HG02588 (cell line): ENCODE measurements around the gene C19orf25.

Experiments used
- ATAC-seq: cut with Tn5 transposase; IDR thresholded peaks from one replicate; pipeline ENCODE4 v1.9.1; 2021; ENCODE audit warnings: mild to moderate bottlenecking, moderate library complexity; ENCODE audit not compliant: unreplicated experiment

Gene C19orf25

DNA sequence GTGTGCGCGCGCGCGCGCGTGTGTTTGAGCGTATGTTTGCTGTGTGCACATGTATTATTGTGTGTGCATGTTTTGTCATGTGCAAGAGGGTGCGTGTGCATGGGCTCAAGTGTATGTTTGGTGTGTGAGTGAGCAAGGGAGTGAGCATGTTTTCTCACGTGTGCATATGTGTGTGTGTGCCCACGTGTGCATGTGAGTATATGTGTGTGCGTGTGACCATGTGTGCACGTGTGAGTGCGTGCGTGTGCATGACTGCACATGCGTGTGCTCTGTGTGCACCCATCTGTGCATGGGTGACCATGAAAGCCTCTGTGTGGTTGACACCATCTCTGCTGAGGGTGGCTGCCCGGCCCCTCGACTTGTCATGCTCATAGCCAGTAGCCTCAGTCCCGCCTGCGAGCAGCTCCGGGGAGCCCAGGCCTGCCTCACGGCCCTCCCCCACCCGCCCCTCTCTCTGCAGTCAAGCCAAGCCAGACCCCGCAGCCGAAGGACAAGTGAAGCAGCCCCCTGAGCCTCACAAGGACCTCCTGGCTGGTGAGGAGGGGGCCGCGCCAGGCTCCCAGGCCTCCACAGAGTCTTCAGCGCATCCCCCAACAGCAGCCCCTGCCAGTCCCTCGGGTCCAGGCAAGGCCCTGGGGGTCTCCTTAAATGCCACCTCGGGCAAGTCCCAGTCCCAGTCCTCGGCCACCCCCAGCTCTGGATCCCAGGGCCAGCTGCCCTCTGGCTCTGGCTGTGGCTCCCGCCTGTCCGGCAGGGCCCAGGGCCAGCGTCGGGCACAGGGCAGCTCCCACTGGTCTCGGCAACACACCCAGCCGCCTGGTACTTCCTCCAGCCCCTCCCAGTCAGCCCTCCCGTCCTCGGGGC, 17.9 kb upstream of the C19orf25 start:
- ATAC-seq = no peak

DNA sequence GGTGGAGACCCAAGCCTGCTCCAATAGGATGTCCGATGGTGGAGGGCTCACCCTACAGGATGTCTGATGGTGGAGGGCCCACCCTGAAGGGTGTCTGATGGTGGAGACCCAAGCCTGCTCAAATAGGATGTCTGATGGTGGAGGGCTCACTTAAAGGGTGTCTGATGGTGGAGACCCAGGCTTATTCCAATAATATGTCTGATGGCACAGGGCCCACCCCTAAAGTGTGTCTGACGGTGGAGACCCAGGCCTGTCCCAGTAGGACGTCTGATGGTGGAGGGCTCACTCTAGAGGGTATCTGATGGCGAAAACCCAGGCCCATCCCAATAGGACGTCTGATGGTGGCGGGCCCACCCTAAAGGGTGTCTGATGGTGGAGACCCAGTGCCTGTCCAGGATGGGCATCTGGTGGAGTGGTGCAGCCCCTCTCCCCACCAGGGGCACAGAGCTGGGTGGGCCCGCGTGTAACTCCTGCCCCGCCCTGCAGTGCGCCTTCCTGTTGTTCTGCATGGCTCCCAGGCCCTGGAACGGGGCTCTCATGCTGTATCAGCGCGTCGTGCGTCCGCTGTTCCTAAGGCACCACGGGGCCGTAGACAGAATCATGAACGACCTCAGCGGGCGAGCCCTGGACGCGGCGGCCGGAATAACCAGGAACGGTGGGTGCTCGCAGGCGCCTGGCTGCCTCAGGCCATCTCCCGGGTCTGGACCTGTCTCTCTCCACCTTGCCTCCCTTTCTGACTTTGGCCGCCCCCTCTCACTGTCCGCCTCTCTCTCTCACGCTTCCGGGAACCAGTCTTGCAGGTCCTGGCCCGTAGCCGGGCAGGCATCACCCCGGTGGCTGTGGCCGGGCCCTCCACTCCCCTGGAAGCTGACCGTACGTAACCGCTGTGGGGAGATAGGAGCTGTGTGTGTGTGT, 17.0 kb upstream of the C19orf25 start:
- ATAC-seq = no peak

DNA sequence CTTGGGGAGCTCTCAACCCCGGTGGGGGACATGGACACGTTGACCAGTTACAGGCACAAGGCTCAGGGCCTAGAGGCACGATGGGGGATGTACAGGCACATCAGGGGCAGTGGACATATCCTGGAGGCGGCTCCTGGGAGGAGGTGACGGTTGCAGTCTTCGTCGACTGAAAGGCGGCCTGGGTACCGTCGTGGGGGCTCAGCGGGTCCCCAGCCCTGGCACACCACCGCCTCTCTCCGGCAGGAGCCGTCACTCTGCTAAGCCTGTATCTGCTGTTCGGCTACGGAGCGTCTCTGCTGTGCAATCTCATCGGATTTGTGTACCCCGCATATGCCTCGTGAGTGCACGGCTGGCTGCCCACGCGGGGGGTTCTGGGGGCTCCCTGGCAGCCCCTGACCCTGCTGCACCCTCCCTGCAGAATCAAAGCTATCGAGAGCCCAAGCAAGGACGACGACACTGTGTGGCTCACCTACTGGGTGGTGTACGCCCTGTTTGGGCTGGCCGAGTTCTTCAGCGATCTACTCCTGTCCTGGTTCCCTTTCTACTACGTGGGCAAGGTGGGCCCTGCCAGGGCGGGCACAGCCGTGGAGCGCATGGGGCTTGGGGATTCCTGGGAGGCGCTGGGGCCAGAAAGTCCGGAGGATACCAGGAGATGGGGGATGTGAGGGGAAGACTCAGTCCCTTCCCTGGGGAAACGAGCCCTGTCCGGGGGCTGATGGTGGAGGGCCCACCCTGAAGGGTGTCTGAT, 16.2 kb upstream of the C19orf25 start:
- no peak for ATAC-seq

DNA sequence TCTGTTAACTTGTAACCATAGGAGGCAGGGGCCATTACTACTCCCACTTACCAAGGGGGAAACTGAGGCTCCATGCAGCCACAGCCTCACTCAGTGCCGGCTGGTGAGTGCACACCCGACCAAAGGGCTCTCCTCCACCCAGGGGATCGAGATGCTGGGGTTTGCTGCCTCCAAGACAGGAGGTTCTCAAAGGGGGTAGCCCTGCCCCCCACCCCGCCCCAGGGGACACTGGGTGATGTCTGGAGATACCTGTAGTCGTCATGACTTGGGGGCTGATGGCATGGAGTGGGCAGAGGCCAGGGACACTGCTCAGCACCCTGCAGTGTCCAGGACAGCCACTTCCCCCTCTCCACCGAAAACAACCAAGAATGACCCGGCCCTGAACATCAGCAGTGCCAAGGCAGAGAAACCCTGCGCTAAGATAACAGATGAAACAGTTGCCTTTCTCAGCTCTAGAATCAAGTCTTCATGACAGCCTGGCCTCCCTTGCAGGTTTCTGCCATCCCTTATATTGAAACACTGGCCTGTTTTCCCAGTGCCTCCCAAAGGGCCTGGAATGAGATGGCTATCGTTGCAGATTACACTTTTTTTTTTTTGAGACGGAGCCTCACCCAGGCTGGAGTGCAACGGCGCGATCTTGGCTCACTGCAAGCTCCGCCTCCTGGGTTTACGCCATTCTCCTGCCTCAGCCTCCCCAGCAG, 15.2 kb upstream of the C19orf25 start:
- no peak for ATAC-seq

DNA sequence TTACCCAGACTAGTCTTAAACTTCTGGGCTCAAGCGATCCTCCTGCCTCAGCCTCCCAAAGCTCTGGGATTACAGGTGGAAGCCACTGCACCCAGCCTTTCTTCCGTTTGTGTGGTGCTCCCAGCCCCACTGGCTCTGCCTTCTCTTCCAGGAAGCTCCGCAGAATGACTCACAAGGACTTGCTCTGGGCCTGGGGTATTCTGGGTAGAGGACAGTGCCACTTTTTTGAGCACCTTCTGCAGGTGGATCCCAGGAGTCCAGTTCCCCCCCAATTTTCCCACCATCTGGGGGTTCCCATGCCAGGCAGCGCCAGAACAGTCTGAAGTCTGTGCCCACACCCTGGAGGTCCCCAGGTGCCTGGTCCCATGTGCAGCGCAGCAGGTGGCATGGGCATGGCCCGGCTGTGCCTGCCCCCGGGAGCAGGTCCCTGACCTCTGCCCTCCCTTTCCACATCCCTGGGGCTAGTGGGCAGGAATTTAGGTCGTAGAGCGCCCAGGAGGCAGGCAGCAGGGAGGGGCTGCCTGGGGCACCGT, 13.5 kb upstream of the C19orf25 start:
- ATAC-seq = no peak

DNA sequence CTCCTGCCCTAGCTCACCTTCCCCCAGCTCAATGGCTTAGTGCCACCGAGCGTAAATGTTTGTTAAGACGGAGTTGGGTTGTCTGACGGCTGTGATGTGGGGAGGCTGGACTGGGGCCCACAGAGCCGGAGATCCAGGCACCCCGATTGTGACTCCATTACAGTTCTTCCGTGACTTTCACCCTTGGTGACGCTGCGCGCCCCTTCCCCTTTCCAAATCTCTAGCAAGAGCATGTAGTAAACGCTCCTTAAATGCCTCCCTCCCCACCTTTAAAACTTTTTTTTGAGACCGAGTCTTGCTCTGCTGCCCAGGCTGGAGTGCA, 12.8 kb upstream of the C19orf25 start:
- no peak for ATAC-seq

DNA sequence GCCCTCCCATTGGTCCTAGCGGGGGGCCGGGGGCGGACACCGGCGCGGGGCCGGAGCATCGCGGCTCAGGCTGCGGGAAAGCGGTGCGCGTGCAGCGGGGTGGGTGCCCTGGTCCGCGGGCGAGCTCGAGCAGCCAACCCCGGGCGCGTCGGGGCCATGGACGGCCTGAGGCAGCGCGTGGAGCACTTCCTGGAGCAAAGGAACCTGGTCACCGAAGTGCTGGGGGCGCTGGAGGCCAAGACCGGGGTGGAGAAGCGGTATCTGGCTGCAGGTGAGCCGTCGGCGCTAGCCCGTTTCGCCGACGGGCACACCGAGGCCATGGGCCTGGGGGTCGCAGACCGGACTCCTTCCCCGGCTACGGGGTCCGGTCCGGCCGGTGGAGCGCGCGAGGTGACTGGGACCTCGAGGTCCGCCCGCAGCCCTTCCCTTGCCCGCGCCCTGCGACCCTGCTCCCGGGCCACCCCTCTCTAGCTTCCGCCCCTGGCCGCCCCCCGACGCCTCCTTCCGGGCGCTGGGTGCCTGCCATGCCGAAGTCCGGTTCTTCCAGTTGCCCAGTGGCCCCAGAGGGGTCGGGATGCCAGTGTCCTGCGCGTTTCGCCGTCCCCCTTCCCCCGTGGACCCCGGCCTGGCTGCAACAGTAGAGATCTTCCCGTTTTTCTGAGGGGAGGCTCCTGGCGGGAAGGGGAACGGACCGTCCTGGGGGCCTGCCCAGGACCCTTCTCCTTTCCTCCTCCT, 12.3 kb upstream of the C19orf25 start, which contains the start of gene REEP6:
Gene REEP6, plus strand, starts transcription at position 68 of the 735 bp plus-strand sequence. Its CDS starts 89 bp downstream, at position 157.
- ATAC-seq = no peak

DNA sequence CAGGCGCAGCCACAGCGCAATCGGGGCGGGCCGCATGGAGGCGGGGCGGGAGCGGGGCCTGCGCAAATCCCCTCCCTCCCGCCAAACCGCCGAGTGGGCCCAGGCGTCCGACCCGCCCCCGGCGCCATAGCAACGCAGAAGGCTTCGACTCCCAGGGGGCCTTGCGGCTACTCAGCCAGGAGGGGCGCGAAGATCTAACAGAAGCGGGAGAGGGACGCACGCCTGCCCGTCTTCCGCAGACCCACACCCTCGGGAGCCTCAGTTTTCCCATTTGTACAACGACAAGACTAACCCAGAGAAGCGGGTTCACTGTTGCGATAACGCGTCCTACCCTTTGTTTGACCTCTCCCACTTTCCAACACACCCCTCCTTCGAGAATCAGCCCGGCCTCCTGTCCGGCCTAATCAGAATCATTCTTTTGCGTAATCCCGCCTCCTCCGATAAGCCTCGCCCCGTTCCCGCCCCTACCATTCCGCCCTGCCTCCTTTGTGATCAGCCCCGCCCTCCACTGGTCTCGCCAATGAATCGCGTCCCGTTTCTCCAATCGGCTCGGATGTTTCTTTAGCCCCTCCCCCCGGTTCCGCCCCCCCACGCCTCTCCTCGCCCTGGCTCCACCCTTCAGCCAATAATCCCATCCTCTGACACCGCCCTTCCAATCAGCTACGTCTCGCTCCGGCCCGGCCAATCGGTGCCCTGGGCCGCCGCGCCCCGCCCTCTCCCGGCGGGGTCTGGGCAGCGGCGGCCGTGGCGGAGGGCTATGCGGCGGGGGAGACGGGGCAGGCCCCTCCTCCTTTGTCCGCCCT, 11.5 kb upstream of the C19orf25 start, which contains the start of gene PCSK4:
Gene PCSK4, minus strand, starts transcription at position 40 of the 803 bp plus-strand sequence. Its CDS starts 4 bp downstream, at position 36.
- peak; percentile 72 for ATAC-seq

DNA sequence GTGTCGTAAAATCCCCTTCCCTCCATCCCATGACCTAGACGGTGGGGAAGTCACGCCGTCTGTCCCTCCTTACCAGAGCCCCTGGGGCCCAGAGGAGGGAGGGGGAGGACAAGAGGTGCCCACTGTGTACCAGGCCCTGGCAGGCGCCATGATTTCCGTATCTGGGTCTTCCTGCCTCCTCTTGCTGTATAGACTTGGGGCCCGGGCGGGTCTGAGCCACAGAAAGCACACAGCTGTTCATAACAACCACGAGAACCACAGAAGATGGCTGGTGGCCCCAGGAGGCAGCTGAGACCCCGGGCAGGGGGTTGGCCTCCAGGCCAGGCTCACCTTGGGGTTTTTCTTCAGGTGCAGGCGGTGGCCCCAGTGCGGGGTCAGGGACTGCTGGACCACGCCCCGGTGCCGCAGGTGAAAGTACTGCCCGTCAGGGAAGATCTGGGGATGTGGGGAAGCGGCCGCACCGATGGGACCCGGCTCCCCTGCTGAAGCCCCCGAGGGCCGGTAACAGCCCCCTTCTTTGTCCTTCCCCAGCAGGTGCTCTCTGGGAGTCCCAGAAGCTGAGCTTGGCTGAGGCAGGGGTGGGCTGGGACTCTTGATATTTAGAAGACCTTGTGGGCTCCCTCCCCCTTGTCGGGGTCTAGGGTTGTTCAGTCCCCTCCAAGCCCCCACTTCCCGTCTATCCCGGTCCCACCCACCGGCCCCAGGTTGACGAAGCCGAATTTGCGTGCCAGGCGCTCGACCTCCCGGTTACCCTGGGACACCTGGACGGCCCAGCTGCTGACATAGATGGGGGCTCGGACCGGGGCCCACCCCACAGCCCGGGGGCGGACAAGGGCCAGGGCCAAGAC, 10.7 kb upstream of the C19orf25 start:
- ATAC-seq = no peak

DNA sequence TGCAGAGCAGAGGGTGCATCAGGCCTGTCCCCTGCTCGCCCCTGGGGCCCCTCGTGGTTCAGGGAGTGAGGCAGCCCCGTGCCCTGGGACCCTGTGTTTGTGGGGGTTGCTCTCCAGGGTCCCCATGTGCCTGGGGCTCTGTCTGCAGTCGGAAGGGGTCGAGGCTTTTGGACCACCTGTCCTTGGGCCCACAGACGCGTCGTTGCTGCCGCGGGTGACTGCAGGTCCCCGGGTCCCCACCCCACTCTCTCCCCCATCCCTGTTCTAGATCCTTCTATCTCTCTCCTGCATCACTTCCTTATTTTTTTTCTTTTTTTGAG, 9.2 kb upstream of the C19orf25 start:
- no peak for ATAC-seq

DNA sequence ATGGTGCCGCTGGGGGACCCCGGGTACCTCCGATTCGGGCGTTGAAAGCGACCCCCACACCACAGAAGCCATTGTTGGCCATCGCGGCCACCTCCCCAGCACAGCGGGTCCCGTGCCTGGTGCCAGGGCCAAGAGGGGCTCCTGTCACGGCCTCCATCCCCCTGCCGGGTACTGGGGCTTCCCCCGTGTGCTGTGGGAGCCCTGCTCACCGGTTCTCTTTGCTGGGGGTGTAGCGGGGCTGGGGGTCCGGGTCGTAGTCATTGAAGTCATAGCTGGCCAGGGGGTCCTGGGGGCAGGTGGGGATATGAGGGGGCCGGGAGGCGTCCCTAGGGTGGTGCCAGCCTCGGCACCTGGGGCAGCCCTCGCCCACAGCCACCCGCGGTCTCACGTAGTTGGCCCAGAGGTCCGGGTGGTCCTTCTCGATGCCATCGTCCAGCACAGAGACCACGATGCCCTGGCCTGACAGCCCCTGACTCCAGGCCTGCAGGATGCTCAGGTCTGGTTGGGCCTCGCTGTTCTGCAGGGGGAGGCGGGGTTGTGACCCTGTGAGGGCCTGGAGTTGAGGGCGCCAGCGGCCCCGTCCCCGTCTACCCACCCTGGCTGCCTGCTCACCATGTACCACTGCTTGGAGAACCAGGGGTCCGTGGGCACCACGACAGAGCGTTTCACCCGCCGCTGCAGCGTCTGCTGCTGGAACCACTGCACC, 8.7 kb upstream of the C19orf25 start:
- ATAC-seq = no peak

DNA sequence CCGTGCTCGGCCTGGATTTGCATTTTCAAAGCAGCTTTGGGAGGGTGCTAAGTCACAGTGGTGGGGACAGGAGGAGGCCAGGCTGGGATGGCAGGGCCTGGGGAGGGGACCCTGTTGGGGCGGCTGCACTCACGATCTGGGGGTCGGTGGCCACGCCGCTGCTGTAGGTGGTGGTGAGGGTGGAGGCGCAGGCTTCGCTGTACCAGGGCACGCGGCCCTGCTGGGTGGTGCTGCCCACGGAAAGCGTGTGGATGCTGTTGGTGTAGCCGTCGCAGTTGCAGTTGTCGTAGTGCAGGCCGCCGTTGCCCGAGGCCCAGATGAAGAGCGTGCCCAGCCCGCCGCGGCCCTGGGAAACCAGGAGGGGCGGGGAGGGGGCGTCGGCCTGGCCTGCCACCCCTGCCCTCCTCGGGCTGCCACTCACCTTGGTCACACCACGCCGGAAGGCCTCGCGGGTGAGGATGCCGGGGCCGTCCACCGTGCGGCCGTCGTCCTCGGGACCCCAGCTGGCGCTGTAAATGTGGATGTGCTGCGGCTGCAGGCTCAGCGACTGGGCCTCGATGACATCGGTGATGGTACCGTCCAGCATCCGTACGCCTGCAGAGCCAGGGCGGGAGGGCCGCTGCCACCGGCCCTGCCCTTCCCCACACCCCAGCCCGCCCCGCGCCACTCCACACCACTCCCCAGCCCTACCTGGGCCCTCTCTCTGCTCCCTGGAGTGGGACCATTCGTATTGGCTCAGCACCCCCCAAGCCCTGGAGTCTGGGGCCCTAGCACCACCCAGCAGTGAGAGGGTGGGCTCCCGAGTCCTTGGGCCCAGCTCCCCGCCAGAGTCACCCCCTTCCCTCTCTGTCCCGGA, 7.9 kb upstream of the C19orf25 start:
- no peak for ATAC-seq

DNA sequence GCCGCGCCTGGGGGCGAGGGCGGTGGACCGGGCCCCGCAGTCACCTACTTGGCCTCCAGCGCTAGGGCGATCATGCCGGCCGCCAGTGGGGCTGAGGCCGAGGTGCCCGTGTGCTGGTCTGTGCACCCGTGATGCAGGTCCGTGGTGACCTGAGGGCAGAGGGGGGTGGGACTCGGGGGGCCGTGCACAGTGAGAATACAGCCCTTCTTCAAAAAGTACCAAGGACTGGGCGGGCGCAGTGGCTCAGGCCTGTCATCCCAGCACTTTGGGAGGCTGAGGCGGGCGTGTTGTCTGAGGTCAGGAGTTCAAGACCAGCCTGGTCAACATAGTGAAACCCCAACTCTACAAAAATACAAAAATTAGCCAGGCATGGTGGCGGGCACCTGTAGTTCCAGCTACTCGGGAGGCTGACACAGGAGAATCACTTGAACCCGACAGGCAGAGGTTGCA, 5.0 kb upstream of the C19orf25 start:
- no peak for ATAC-seq

DNA sequence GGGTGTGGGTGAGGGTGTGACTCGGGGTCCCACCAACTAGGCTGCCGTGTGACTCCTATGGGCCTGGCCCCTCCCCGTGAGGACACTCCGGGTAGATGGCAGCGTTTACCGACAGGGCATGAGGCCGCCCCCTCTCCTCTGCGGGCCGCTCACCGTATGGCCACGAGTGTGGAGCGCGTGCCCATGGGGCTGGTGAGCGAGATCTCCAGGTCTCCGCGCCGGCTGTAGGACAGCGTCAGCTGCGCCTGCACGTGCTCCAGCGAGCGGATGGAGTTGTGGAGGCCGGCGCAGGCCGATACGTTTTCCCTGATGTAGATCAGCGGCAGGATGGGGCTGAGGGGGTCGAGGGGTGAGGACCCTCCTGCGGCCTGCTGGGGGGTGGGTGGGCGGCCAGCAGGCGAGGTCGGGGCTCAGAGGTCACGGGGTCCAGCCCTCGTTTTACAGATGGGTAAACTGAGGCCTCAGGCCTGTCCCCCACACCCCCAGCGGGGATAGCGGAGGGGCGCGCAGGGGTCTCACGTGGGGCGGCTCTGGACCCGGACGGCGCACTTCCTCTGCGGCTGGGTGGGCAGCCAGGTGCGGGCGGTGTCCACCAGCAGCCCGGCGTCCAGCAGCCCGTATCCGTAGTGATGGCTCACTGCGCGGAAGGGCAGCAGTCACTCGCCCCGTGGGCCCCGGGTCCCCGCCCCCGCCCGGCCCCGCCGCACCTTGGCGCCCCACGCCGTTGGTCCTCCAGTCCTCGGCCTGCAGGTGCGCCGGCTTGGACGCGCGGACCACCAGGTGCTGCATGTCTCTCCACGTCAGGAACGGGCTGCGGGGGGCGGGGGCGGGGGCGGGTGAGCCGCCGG, 4.3 kb upstream of the C19orf25 start:
- ATAC-seq = no peak

DNA sequence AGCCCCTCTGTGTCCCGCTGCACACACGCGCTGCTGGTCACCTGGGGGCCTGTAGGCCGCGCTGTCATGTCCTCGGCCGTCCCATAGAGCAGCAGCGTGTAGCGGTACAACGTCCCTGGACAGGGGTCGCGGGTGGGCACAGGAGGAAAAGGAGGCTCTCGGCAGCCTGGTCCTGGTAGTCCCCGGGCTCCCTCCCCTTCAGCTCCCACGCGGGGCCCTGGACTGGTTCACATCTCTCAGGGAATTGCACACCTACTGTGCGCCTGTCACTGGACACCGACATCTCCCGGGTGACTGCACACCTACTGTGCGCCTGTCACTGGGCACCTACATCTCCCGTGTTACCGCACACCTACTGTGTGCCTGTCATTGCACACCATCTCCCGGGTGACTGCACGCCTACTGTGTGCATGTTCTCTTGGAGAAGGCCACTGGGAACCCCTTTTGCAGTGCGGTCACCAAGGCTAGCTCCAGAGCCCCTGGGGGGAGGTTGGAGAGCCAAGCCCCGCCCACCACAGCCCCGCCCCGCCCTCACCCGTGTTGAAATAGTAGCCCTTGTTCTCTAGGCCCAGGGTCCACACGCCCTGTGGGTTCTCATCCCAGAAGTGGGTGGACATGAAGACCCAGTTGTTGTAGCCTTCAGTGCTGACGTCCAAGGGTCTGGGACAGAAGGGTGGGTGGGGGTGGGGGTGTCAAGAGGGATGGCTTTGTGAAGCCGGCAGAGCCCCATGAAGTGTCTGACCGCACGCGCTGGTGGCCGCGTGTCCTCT, 3.5 kb upstream of the C19orf25 start:
- ATAC-seq = no peak
